ENCODE measurements around the gene TTC31. TPM values are rescaled to one million over a fixed set of nuclear protein-coding genes. Genes with fewer than 3 reads are reported as not detected.

The TTC31 gene
- total and polyA plus RNA-seq, 4 experiments from 2014 or later: 17.0 to 46.9 (median 31.4) TPM

- peak overlapping the region; percentile 70 to 96 (median 88) for H3K4me3 Mint-ChIP-seq
- peak overlapping the region in 1 of 7 donors; percentile 31 for H3K27ac Mint-ChIP-seq
- H3K4me1 Mint-ChIP-seq: peaks cover 10 to 43% (median 22%) of the 10 kb centered on the region in 4 donors
- H3K9me3 Mint-ChIP-seq: no peaks in the 10 kb centered on the region
- peaks cover 11 to 35% of the 10 kb centered on the region in 2 donors for H3K27me3 Mint-ChIP-seq
- Histone ChIP-seq H3K27me3 (ENCODE audit: insufficient read depth, low read length) (peaks cover 20% of the 10 kb centered on the region), H3K36me3 (ENCODE audit: insufficient read depth, low read length) (peaks cover 22% of the 10 kb centered on the region), H3K27ac (ENCODE audit: low read depth, low read length) (no peak overlapping the region), H3K4me3 (ENCODE audit: low read length in 2 of 2) (peak overlapping the region in 1 of 2 donors; percentile 52), H3K4me1 (ENCODE audit: insufficient read depth, low read length) (peaks cover 21% of the 10 kb centered on the region), H3K9me3 (ENCODE audit: control insufficient read depth in 1 of 2, low read length in 2 of 2) (no peaks in the 10 kb centered on the region)
- CTCF ChIA-PET (ENCODE audit: partially characterized antibody): interaction anchor here (1.3 to 2.3 kb wide), 2 partner anchors 15 to 91 kb away, joined by 5 to 9 read pairs; partner anchors contain the start of genes CCDC142 and TTC31
- POLR2A ChIA-PET (ENCODE audit: partially characterized antibody): interaction anchor here (0.6 to 8.0 kb wide), 10 partner anchors 9 to 505 kb away, joined by 3 to 28 read pairs (median 4); partner anchors contain the start of genes CCDC142, MRPL53, PCGF1 and TTC31
- no peak for DNase-seq
- intact Hi-C loops (cut with micrococcal nuclease): no loop called here
- H3K36me3 Mint-ChIP-seq: peaks cover 14 to 20% of the 10 kb centered on the region in 2 donors
Measured at GRCh38 chr2:74496997-74497776, 14.3 kb downstream of the TTC31 start.

GRCh38 chr2:74497777-74498499, 15.1 kb downstream of the TTC31 start:
- no peak overlapping the region for H3K27ac ChIP-seq (ENCODE audit: low read depth, low read length)
- H3K27ac Mint-ChIP-seq: peak overlapping the region in 3 of 7 donors; percentile 39 to 63 (median 47)
- no peaks in the 10 kb centered on the region for H3K9me3 ChIP-seq (ENCODE audit: control insufficient read depth in 1 of 2, low read length in 2 of 2)
- intact Hi-C loops (cut with micrococcal nuclease): no loop called here
- H3K36me3 Mint-ChIP-seq: peaks cover 8 to 14% of the 10 kb centered on the region in 2 donors
- H3K36me3 ChIP-seq (ENCODE audit: insufficient read depth, low read length): peaks cover 14% of the 10 kb centered on the region
- DNase-seq: peak in 1 of 5 donors; percentile 24
- CTCF ChIA-PET (ENCODE audit: partially characterized antibody): interaction anchor here (1.3 to 2.3 kb wide), 2 partner anchors 15 to 90 kb away, joined by 5 to 9 read pairs; partner anchors contain the start of genes CCDC142 and TTC31
- POLR2A ChIA-PET (ENCODE audit: partially characterized antibody): interaction anchor here (0.6 to 8.0 kb wide), 8 partner anchors 9 to 76 kb away, joined by 3 to 28 read pairs (median 6); partner anchors contain the start of genes CCDC142, MRPL53, PCGF1 and TTC31
- peak overlapping the region; percentile 52 to 64 for H3K4me3 ChIP-seq (ENCODE audit: low read length in 2 of 2)
- peaks cover 28% of the 10 kb centered on the region for H3K27me3 ChIP-seq (ENCODE audit: insufficient read depth, low read length)
- H3K27me3 Mint-ChIP-seq: peaks cover 13 to 40% of the 10 kb centered on the region in 2 donors
- peak overlapping the region; percentile 78 to 96 (median 89) for H3K4me3 Mint-ChIP-seq
- H3K4me1 Mint-ChIP-seq: peaks cover 10 to 50% (median 29%) of the 10 kb centered on the region in 4 donors
- H3K9me3 Mint-ChIP-seq: no peaks in the 10 kb centered on the region
- peaks cover 29% of the 10 kb centered on the region for H3K4me1 ChIP-seq (ENCODE audit: insufficient read depth, low read length)

DNA sequence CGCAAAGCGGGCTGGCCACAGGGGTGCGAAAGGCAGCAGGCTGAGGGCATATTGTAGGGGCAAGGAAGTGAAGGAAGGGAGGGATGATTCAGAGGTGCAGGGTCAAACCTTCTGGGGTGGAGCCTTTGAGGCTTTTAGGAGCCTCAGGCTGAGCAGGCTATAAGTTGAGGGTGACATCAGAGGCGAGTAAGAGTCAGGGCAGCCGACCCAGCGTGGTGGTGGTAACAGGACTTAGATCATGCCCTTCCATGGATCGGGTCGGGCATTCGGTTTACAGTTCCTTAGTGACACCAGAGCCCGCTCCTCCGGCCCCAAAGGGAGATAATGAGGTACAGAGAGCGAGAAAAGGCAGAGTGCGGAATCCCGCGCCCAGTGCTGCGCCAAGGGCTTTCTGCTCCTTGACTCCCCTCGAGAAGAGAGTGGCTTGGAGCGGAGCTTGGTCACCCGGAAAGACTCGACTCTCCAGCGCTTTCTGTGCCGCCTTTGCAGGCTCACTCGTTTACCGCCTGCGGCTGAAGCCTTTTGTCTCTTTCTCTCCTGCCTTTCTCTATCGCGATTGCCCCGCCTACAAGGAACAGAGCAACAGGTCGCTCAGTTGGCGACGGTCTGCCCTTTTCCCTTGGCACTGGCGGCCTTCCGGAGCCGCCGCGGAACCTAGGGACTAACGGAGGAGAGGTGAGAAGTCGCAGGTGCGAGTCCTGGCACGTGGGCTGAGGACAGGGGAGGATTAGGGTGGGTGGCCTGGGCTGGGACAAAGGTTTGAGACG, 15.8 kb downstream of the TTC31 start:
- peaks cover 31% of the 10 kb centered on the region for H3K27me3 ChIP-seq (ENCODE audit: insufficient read depth, low read length)
- H3K27ac Mint-ChIP-seq: peak overlapping the region in 4 of 7 donors; percentile 32 to 63 (median 43)
- H3K4me1 ChIP-seq (ENCODE audit: insufficient read depth, low read length): peaks cover 36% of the 10 kb centered on the region
- H3K9me3 ChIP-seq (ENCODE audit: control insufficient read depth in 1 of 2, low read length in 2 of 2): no peaks in the 10 kb centered on the region
- H3K36me3 Mint-ChIP-seq: peaks cover under 1 to 9% of the 10 kb centered on the region in 2 donors
- peak overlapping the region; percentile 52 to 64 for H3K4me3 ChIP-seq (ENCODE audit: low read length in 2 of 2)
- CTCF ChIA-PET (ENCODE audit: partially characterized antibody): interaction anchor here (1.3 to 2.3 kb wide), 2 partner anchors 16 to 89 kb away, joined by 5 to 9 read pairs; partner anchors contain the start of genes CCDC142 and TTC31
- peak in 3 of 5 donors; percentile 14 to 29 (median 19) for DNase-seq
- H3K9me3 Mint-ChIP-seq: no peaks in the 10 kb centered on the region
- peaks cover 10 to 56% (median 34%) of the 10 kb centered on the region in 4 donors for H3K4me1 Mint-ChIP-seq
- intact Hi-C loops (cut with micrococcal nuclease): no loop called here
- peaks cover 15 to 45% of the 10 kb centered on the region in 2 donors for H3K27me3 Mint-ChIP-seq
- H3K36me3 ChIP-seq (ENCODE audit: insufficient read depth, low read length): peaks cover 7% of the 10 kb centered on the region
- no peak overlapping the region for H3K27ac ChIP-seq (ENCODE audit: low read depth, low read length)
- H3K4me3 Mint-ChIP-seq: peak overlapping the region; percentile 78 to 96 (median 89)
- POLR2A ChIA-PET (ENCODE audit: partially characterized antibody): interaction anchor here (0.9 to 8.0 kb wide), 7 partner anchors 9 to 40 kb away, joined by 3 to 28 read pairs (median 9); partner anchors contain the start of genes CCDC142, MRPL53, PCGF1 and TTC31

- Mint-ChIP-seq H3K4me3 (peak within 1 kb of the TSS; percentile 78 to 96 (median 89)), H3K9me3 (no peaks in the 10 kb centered on the region), H3K27ac (peak within 1 kb of the TSS in 5 of 7 donors; percentile 30 to 63 (median 39)), H3K36me3 (peaks cover 3 to 4% of the 10 kb centered on the region in 2 donors), H3K4me1 (peaks cover 12 to 63% (median 39%) of the 10 kb centered on the region in 4 donors), H3K27me3 (peaks cover 22 to 52% of the 10 kb centered on the region in 2 donors)
- peaks cover 37% of the 10 kb centered on the region for H3K4me1 ChIP-seq (ENCODE audit: insufficient read depth, low read length)
- no peak for DNase-seq
- H3K27ac ChIP-seq (ENCODE audit: low read depth, low read length): no peak within 1 kb of the TSS
- peak within 1 kb of the TSS; percentile 52 to 64 for H3K4me3 ChIP-seq (ENCODE audit: low read length in 2 of 2)
- H3K27me3 ChIP-seq (ENCODE audit: insufficient read depth, low read length): peaks cover 39% of the 10 kb centered on the region
- H3K9me3 ChIP-seq (ENCODE audit: control insufficient read depth in 1 of 2, low read length in 2 of 2): no peaks in the 10 kb centered on the region
- intact Hi-C loops (cut with micrococcal nuclease): no loop called here
- CTCF ChIA-PET (ENCODE audit: partially characterized antibody): interaction anchor here (2.3 kb wide), 1 partner anchor 88 kb away, joined by 9 read pairs; no protein-coding TSS in a partner anchor
- POLR2A ChIA-PET (ENCODE audit: partially characterized antibody): interaction anchor here (0.6 to 8.0 kb wide), 5 partner anchors 16 to 565 kb away, joined by 3 to 28 read pairs (median 7); partner anchors contain the start of genes CCDC142, MRPL53, TTC31 and WBP1
- H3K36me3 ChIP-seq (ENCODE audit: insufficient read depth, low read length): no peaks in the 10 kb centered on the region
Measured at GRCh38 chr2:74499267-74499939, 16.5 kb downstream of the TTC31 start, which contains the start of gene LBX2. LBX2 (minus strand) TSS chr2:74499603; CDS start chr2:74499537, 66 bp downstream.

DNA sequence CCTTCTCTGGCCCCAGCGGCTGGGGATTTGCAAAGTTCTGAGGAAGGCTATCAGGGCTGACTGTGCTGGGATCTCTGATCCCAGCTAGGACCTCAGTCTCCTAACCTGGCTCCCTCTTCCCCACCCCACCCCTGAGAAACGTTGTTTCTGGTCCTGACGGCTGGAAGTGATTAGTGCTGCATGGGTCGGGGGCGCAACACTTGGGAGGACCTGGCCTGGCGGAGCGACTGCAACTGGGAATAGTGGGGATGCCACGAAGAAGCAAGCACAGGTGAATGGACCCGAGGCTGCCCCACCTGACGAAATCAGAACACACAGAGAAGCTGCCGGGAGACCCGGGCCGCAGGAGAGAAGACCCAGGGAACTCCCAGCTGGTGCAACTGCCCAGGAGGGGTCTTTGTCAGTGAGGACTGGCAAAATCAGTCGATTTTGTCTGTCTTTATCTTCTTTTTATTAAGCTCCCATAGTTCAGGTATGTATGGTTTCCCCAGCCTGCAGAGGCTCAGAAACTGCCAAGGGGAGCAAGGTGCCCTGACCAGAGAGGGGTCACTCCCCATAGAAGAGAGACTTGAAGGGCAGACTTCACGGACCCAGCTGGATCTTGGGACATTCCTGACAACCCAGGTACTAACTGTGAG, 17.2 kb downstream of the TTC31 start:
- no peaks in the 10 kb centered on the region for H3K9me3 ChIP-seq (ENCODE audit: control insufficient read depth in 1 of 2, low read length in 2 of 2)
- Mint-ChIP-seq H3K36me3 (peaks cover 10% of the 10 kb centered on the region in 2 donors), H3K9me3 (no peaks in the 10 kb centered on the region), H3K4me3 (peak overlapping the region in 6 of 8 donors; percentile 2 to 74 (median 44)), H3K4me1 (peaks cover 13 to 69% (median 43%) of the 10 kb centered on the region in 4 donors), H3K27me3 (peaks cover 24 to 58% of the 10 kb centered on the region in 2 donors), H3K27ac (peak overlapping the region in 1 of 7 donors; percentile 30)
- ChIA-PET POLR2A (ENCODE audit: partially characterized antibody) (interaction anchor here (0.6 to 8.0 kb wide), 9 partner anchors 11 to 566 kb away, joined by 3 to 28 read pairs (median 6); partner anchors contain the start of genes AUP1, CCDC142, HTRA2 and MRPL53), CTCF (ENCODE audit: partially characterized antibody) (interaction anchor here (1.2 to 1.3 kb wide), 2 partner anchors 58 to 86 kb away, joined by 3 read pairs; no protein-coding TSS in a partner anchor)
- no peak for DNase-seq
- H3K27me3 ChIP-seq (ENCODE audit: insufficient read depth, low read length): peaks cover 41% of the 10 kb centered on the region
- H3K36me3 ChIP-seq (ENCODE audit: insufficient read depth, low read length): peaks cover 6% of the 10 kb centered on the region
- H3K4me1 ChIP-seq (ENCODE audit: insufficient read depth, low read length): peaks cover 37% of the 10 kb centered on the region
- H3K4me3 ChIP-seq (ENCODE audit: low read length in 2 of 2): no peak overlapping the region
- H3K27ac ChIP-seq (ENCODE audit: low read depth, low read length): no peak overlapping the region
- intact Hi-C loops (cut with micrococcal nuclease): no loop called here

All from CD4-positive, alpha-beta memory T cell (primary cell).